ENCODE results near the gene GRHL3.

The GRHL3 gene

GRCh38 chr1:24293392-24294227 lies 25.5 kb upstream of the GRHL3 start:
- DNase-seq = no peak

DNA sequence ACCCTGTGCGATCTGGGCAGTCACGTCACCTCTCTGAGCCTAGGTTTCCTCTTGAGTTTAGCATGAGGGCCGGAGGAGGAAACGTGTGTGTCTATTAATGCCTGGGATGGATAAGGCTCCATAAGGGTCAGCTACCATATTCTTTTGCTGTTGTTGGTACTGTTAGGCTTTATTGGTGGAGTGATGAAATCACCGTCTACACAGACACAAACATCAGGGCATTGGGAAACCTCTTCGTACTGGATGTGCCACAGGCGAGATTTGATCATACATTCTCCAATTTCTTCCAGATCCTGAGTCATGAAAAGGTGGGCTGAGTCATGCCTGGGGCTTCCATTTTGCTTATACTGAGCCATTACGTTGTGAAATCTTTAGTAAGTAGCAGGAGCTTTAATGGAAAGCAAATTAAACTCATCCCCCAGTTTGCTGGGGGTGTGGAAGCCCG lies 24.9 kb upstream of the GRHL3 start:
- DNase-seq = peak; percentile 46 to 70 (median 66)

DNA sequence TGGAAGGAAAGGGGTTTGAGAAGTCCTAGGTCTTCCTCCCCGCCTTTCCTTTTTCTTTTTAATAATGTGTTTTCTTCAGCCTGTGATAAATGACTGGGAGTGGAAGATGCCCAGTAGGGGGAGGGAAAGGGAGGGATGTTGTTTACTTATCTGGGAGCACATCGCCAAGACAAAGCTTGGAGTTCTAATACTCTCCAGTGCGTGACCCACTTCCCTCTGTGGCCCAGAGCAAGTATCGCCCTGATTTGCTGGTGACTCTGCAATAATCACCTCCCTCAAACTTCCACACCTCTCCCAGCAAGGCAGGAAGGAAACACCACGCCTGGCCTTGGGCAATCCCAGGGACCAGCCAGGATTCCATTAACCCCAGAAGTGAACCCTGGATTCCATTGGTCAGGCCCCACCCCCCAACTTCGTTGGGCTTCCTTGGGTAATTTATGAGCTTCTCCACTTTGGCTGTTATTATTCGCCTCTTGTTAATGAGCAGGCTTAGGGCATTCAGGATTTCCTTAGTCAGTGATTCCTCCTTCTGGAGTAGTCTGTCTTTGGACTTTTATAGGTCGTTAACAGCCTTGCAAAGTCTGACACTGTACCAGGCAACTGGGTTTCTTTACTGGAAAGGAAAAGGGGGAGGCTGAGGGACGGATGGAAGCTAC lies 24.3 kb upstream of the GRHL3 start:
- DNase-seq = peak in 1 of 3 donors; percentile 31

DNA sequence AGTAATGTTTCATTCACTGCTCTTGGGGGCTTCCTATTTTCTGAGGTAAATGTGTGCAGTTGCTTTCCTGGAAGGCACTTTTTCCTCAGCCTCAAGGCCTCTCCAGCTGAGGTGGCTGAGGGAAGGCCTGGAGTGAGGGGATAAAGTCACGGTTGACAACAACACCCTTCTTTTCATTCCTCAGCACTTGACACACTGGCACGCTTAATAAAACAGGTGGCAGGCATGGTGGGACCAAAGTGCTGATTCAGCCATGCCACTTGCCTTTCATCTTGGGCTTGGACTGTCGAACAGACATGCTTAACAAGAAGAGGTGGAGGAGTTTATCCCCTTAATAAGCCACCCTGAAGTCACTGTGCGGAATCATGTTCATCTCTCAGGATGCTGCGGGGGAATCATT lies 23.6 kb upstream of the GRHL3 start:
- no peak for DNase-seq

DNA sequence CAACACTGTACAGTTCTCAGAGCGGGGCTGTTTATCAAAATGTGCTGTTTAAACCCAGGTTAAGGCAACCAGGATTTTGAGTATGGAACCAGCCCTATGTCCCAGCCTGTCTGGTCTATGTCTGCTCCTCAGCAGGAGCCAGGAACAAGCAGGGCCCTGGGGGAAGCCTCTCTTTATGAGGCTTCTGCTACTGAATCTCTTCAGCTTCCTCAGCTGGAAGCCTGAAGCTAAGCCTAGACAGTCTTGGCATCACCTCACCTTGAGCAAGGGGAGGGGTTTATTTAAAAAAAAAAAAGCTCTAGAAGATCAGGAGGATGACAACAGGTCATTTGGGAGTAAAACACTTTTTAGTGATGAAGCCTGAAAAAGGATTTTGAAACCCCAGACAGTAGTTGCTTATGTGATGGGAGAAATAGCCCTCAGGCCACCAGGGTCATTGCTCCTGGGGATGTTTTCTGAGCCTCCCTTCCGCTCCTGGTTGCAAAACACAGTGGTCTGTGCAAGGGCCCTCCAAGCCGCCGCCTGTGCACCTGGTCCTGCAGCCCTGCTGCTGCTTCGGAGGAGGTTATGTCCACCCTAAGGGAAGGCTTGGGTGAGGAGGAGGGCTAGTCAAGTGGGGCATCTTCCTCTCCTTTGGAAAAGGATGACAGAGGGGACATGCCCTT lies 21.8 kb upstream of the GRHL3 start:
- DNase-seq = no peak

DNA sequence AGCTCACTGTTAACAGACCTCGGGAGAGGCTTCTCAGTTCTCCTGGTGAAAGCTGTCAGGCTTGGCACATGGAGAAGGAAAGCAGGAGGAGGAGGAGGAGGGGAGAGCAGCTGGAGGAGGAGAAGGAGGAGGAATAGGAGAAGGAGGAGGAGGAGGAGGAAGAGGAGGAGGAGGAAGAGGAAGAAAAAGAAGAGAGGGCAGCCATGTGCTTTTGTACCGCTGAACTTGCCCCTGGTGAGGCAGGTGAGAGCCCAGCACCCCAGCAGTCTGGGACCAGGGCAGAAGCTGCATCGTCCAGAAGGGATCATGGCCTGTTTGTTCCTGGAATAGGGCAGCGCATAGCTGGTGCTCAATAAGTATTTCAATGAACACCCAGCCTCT lies 21.3 kb upstream of the GRHL3 start:
- no peak for DNase-seq

DNA sequence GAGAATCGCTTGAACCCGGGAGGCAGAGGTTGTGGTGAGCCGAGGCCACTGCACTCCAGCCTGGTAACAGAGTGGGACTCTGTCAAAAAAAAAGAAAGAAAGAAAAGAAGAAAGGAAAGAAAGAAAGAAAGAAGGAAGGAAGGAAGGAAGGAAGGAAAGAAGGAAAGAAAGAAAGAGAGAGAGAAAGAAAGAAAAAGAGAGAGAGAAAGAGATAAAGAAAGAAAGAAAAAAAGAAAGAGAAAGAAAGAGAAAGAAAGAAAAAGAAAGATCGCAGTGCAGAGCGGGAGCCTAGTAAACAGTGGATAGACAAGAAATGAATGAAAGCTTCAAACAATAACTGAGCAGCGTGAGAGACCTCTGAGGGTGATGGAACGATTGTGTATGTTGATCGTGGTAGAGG lies 20.6 kb upstream of the GRHL3 start:
- DNase-seq = no peak

DNA sequence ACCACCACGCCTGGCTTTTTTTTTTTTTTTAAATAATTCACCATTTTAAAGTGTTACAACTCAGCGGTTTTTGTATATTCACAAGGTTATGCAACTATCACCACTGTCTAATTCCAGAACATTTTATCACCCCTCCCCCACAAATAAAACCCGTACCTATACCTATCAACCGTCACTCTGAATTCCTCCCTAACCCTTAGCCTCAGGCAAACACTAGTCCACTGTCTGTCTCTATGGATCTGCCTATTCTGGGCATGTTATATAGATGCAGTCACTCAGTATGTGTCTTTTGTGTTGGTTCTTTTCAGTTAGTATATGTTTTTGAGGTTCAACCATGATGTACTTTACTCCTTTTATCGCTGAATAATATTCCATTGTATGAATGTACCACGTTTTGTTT lies 19.3 kb upstream of the GRHL3 start:
- DNase-seq = no peak

- DNase-seq = no peak
These were observed 18.0 kb upstream of the GRHL3 start for GRCh38 chr1:24300971-24301784.

DNA sequence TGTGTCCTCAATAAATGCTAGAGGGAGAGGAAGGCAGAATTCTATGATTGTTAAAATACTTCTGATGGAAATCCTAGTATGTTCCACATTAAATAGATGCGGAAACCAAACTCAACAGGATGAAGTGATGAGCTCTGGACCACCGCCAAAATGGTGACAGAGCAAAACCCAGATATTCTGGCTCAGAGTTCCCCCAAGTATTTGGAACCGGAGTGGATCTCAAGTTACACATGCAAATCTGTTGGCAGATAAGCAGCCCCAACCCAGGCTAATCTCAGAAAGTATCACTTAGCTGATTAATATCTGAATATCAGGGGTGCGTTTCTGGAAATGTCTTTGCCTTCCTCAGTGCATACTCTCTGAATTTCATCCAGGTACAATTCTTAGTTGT lies 17.4 kb upstream of the GRHL3 start:
- DNase-seq = no peak

GRCh38 chr1:24302209-24302611 lies 16.9 kb upstream of the GRHL3 start:
- no peak for DNase-seq

- no peak for DNase-seq
These were observed 15.6 kb upstream of the GRHL3 start for GRCh38 chr1:24303600-24303999.

DNA sequence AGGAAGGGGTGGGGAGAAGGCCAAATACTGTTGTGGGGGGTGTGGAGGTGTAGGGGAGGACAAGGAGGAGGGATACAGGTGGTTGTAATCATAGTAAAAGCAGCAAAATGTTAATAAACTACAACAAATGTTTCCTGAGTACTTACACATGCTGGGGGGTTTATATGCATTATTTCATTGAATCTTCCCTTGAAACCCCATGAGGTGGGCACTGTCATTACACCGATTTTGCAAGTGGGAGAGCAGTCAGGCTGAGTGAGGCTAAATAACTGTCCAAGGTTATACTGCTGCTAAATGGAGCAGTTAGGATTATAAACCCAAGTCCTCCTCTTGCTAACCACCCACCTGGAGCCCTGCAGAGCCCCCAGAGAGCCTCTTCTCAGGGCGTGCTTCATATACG lies 14.4 kb upstream of the GRHL3 start:
- DNase-seq = no peak

- DNase-seq = no peak
These were observed 10.7 kb upstream of the GRHL3 start for GRCh38 chr1:24308365-24309015.

DNA sequence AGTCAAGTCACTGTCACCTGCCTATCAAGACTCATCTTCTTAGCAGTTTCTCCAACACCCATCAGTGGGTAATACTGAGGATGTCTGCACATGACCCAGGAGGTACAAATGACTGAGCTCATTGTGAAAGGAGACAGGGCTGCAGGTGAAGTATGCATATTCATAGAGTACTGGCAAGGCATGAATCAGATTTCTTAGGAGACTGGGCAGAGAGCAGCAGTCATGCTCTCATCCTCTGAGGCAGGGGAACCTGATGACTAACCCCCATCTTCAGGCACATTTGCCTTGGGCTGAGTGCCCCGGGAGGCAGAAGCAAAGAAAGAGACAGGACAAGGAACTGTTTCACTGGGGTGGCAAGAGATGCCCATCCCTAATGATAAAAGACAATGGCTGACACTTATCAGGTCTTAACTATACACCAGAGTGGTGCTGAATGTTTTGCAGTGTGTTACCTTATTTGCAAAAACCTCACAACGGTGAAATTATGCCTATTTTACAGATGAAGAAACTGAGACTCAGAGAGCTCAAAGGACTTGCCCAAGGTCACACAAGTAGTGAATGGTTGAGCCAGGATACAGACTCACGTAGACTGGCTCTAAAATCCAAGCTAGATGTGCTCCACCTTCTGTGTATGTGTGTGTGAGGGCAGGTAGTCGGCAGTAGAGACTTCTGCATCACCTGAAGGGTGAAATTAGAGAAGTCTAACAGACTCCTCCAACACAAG lies 9.2 kb upstream of the GRHL3 start:
- no peak for DNase-seq

DNA sequence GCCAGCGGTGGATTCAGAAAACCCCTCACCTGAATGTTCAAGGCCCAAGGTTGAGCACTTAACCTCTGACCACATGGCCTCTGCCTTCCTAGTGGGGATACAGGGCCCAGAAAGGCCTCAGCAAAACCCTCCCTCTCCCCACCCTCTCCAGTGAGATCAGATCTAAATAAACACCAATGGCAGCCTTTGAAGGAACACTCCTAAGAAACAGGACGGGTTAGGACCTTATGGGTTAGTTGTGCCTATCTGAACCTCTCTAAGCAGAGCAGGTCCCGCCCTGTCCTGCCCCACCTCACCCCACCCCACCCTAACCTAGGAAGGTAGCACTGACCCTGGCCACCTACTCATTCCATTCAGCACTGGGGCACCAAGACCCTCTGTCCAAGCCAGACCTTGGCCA lies 7.9 kb upstream of the GRHL3 start:
- no peak for DNase-seq

- no peak for DNase-seq
These were observed 7.4 kb upstream of the GRHL3 start for GRCh38 chr1:24311741-24312140.

GRCh38 chr1:24315391-24315790 lies 3.8 kb upstream of the GRHL3 start:
- no peak for DNase-seq

DNA sequence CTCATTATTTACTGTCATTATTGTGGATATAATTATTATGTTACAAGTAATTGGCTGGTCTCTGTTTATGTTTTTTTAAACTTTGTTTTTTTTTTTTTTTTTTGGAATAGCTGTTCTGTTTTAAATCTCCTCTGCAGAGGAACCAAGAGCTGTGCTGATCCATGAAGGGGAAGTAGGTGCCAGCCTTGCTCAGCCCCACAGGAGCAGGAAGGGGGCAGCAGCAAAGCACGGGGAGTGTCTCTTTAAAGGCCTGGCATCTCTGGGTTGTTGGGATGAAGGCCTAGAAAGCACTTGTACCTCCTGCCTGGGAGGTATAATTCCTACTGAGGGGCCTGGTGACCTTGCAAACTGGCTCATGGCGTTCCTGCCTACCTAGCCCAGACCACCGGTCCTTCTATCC lies 2.5 kb upstream of the GRHL3 start:
- peak in 1 of 3 donors; percentile 41 for DNase-seq

GRCh38 chr1:24317081-24317480 lies 2.1 kb upstream of the GRHL3 start:
- no peak for DNase-seq

DNA sequence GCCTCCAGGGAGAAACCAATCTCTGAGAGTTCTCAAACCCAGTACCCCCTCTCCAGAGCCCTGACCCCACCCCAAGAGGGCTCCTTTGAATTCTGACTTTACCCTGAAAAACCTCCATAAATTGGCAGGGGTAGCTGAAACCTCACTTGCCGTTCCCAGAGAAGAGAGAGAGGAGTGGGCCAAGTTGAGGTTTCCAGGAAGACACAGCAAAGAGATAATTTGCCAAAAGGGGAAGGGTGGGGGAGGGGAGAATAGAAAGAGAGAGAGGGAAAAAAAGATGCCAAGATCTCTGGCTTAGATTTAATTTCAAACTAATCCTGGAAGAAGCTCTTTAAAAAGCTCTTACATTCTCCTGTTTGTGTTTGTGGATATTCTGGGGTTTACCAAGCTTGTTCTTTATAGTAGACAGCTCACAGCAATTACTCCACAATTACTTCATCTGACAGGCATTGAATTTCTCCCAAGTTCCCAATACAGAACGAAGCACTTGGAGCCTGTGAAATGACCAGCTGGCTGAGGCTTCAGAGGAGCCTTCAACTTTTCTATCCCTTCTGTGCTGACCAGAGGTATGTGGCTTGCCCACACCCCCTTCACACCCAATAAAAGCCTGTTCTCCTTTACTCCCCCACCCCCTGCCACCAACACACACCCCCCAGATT lies 1.1 kb upstream of the GRHL3 start:
- DNase-seq = no peak
